GM19043 (cell line): ENCODE data around the gene MPDZ.

ENCODE experiments used
- ATAC-seq: cut with Tn5 transposase; IDR thresholded peaks from one replicate; pipeline ENCODE4 v1.9.1; 2021; ENCODE audit warnings: low read depth; ENCODE audit not compliant: unreplicated experiment

MPDZ gene

DNA sequence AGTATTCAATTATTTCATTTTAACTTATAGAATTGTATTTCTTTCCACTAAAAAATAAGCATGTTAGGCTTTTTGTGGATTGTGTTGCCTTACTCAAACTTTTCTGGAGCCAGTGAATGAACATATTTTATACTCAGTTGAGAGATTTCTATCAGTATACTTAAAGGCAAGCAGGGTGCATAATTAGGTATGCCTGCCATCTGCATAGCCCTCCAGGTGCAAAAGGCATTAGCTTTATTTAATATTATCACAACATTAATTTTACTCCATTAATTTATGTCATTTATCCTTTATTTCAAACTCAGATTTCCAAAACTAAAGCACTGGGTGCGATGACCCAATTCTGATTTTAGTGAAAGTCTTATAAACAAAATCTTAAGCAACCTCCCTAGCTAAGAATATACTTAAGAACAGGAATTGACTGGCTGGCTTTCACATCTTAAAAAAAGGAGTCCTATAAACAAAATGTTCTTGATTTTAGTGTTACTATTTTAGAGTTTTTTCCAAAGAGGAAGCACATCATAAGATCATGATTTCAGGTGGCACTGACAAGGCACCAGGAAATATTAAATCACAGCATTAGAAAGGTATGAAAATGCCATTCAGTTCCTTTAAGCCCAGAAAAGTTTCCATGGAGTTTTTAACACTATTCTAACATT is 178.4 kb downstream of the MPDZ start:
- ATAC-seq, result no peak

DNA sequence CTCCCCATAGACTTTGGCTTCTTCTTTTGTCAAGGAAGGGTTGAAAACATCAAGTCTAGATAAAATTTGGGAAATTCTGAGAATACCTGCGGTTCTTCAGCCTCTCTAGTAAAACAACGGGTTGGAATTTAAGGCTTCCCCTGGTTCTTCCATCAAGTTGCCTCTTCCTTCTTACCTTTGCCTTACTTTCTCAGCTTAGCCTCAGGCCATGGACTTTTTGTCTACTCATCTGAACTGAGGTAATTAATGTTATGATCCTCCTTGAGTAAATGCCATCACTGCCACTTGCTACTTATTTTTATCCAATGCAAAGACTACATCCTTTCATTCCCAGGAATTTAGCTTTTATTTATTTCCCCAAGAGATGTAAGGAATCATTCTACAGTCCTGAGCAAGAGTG is 184.4 kb downstream of the MPDZ start:
- no peak for ATAC-seq

DNA sequence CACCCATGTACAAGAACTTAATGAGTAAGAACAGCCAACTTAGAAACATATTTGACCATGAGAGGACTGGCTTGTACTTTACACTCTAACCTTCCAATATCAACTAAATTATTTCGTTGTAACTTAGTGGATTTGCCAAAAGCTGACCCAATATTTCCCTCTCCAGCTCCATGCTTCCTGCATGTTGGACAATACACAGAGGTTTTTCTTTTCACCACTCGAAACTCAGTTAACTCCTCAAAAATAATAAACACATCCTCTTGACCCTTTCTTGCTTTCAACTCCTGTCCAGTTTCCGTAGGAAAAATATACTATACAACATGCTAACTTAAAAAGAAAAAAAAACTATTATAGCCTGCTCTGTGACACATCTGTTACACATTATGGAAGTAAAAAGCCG is 188.9 kb downstream of the MPDZ start:
- no peak for ATAC-seq

DNA sequence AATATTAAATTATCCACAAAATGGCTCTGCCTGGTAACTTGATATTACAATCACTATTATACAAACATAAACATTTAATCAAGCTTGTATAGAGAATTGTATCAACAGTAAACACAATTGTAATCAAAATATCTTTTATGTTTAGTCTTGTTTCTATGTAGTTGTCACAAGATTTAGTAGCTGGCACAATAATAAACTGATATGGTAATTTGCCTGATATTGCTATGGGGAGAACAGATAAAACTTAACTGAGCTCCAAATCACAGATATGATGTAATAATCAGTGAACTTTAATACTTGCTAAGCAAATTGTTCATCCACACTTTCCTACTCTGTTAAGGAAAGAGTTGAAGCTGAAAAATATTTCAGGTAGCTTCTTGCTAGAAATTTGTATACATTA is 189.8 kb downstream of the MPDZ start:
- ATAC-seq, result no peak

DNA sequence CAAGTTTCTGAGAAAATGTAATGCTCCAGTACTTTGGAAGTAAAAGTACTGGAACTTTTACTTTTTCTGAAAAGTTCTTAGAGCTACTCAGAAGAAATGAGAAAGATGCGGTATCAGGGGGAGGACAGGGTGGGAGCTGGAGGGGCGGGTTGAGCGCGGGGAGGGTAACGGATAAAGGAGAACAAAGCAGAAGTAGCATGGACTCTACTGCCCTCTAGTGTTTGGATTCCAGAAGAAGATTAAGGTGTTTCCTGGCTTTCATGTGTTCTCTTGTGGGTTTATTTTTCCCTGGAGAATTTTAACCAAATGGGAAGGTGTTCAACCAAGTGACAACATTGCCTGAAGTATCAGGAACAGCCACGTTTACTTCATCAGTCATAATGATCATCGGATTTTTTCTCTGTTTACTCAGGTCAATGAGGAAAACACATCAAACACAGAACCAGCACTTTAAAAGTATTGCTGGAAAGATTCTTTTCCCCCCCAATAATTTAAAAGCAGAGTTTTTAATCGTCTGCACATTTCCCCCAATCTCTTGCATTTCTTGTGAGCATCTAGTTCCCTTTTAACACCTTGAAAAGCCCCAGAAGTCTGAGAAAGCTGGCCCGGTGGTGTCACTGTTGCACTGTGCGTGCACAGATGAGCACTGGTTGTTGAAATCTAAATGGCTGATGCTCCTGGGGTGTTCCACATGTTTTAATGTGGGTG is 190.6 kb downstream of the MPDZ start:
- no peak for ATAC-seq

DNA sequence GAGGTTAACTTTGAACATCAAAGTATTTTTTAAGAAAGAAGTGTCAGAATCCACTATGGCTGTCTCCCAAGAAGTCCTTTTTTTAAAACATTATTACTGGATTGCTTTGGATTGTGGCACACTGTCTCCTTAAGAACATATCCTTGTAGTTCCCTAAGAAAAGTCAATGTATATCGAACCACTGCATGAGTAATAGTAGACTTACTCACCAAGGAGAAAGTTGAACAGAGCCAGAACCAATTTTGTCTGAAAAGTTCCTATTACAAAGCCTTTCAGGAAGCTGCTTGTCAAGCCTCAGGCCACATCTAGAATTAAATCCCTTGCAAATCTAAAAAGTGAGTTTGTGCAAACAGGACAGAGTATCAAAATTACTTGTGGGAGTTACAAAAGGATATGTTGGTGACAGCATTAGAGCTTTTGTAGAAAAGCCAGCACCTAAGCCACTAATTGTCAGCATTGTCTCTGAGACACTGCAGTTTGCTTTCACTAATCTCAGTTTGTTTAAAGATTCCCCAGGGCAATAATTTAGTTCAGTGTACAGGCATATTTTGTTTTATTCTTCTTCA is 195.4 kb downstream of the MPDZ start:
- no peak for ATAC-seq

DNA sequence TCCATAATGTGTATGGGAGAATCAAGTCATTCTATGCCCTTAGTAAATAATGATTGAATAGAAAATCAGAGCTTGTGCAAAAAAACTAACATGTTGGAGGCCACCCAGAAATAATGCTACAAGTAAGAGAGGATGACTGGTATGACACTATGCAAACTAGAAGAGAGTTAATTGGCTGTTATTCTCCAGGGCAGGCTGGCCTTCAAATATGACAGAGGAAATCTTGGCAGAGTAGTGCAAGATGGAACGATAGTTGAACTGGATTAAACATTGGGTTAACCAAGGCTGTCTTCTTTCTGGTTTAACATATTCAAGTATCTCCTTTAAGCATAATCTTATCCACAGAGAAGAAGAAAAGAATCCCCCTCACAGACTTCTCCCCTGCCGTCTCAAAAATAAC is 196.1 kb downstream of the MPDZ start:
- ATAC-seq, result no peak

DNA sequence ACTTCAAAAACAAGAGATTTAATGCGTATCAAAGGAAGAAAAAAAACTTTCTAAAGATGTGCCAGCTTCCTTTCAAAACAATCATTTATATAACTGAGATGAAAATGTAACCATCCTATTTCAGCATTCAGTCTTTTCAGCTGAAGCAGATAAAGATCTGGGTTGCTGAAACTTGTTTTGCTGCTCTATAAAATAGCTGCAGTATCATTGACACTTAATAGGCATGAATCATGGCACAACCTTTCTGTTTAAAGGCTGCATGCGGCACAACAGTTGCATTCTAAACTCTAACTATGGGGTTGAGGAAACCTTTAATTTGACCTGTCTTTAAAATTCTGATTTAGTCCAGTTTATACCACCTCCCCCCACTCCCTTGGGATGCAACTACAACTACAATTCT is 196.7 kb downstream of the MPDZ start:
- no peak for ATAC-seq

DNA sequence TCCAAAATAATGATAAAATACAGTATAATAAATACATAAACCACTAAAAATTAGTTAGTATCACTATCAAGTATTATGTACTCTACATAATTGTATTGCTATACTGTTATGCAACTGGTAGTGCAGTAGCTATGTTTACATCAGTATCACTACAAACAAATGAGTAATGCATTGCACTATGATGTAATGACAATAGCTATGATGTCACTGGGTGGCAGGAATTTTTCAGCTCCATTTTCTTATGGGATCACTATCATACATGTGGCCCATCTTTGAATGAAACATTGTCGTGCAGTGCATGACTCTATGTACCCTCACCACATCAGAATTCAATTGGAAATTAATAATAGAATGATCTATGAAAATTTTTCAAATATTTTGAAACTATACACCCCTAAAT is 201.3 kb downstream of the MPDZ start:
- ATAC-seq, result no peak

DNA sequence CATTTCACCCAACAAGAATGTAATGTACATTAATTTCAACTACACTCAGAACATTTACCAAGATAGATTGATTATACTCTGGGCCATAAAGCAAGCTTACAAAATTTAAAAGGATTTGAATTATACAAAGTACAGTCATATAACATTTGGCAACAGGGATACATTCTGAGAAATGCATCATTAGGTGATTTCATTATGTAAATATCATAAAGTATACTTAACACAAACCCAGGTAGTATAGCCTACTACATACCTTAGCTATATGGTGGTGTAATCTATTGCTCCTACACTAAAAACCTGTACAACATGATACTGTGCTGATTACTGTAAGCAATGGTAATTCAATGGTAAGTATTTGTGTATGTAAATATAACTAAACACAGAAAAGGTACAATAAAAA is 202.9 kb downstream of the MPDZ start:
- ATAC-seq, result no peak

DNA sequence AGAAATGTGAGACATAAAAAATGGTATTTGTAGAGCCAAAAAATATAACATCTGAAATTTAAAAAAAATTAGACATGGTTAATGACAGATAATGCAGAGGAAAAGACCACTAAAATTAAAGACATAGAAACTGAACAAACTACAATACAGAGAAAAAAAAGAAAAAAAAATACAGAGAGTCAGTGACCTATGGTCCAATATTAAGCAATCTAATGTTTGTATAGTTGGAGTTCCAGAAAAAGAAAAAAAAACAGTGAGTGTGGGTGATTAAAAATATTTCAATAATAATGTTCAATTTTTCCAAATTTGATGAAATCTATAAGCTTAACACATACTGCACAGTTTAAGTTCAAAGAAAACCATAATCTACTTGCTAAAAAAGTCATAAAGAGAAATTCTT is 207.6 kb downstream of the MPDZ start:
- ATAC-seq, result no peak

DNA sequence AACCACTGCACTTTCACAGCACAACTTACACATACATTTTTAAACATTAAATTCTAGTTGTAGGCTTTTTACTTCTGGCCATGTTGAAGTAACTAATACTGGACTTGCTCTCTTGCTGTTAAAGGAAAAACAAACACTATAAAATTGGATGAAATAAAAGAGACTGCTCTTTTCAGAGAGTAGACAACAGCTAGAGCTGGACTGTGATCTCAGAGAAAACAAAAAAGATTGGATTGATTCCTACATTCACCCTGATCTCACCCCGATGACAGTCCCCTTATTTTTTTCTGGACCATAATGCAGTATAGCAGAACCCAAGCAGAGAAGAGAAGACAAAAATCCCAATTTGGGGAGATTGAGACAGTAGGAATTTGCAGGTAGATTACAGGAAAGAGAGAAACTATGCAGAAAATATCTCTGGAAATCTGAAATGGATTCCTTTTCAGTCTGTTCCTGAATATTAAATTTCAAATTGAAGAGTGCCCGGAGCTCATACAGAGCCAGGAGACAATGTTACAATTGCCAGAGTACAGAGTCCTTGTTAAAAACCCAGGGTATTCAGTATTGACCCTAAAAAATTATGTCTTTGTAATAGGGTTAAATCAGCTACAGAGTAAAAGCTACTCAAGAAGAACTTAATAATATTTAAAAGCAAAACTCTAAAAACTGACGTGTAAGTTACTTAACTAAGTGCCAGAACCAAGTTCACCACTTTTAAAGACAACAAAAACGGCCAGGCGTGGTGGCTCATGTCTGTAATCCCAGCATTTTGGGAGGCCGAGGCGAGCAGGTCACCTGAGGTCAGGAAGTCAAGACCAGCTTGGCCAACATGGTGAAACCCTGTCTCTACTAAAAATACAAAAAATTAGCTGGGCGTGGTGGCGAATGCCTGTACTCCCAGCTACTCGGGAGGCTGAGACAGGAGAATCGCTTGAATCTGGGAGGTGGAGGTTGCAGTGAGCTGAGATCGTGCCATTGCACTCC is 208.6 kb downstream of the MPDZ start:
- no peak for ATAC-seq

DNA sequence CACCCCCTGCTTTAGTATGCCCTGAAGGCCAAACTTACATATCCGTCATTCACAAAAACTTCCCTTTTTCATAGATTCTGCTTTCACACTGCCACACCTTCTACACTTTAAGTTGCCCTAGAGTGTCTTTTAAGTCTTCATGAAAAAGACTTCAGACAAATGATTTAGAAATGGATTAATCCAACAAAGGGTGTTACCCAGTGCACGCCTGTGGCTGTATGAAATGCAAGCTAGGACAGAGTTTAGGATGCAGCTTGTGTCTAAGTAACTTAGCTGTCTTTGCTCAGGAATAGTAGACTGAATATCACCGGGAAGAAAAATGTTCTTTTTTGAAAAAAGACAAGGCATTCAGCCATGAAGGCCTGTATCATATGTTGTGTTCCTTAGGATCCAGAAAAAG is 210.0 kb downstream of the MPDZ start:
- no peak for ATAC-seq

DNA sequence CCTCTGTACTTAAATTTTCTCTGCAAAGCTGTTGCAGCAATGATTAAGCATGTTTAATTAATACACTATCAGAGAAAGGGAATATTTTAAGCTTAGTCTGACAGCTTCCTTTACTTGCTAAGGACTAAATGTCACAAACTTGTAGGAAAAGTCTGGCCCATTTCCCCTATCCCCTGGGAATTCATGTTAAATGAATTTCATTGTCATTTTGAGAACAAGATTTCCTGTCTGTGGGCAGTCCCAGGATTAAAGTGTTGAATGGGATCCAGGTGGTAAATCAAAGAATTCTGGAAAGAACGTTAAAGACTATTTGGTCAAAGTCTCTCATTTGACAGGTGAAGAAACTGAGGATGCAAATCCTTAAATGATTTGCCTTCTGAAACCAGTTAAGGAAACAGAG is 214.8 kb downstream of the MPDZ start:
- ATAC-seq, result no peak

DNA sequence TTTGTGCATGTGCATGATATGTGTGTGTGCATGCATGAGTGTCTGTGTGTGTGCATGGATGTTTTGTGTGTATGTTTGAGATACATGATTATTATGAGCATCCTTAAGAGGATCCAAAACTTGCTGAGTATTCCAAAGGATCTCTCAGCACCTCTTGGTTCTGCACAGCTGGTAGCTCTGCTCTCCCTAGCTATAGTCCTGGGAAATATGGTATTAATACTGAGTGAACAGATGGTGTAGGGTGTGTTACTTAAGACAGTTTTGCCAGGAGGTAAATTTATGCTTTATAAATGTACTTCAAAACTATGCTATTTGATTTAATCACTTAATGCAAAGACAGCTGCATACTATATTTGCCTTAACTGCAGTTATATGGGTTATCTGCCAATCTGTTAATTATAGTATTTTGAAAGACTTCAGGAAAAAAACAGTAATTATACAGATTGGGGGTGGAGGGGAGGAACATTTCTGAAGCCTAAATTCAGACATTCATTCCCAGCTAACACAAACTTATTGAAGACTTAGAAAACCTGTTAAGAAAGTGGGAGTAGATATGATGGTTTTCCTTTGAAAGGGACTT is 215.5 kb downstream of the MPDZ start:
- no peak for ATAC-seq

DNA sequence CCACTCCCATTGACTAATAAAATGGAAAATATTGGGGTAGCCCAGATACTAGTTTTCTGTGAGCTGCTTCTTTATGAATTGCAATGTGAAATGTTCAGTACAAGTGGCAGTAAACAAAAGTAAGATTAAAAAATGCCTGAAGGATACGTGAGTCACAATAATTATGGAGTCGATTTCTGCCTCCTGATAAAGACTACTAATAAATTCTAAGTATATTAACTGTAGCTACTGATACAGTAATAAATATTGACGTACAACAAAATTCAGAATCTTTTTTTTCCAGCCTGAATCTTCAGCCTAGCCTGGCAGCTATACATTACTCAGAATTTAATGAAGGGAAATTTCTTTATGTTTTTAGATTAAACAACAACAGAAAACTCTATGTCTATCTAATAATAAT is 218.1 kb downstream of the MPDZ start:
- ATAC-seq, result no peak
